Fibroblast of the aortic adventitia (primary cell): ENCODE measurements around the gene RPS6KC1. TPM values are rescaled to one million over a fixed set of nuclear protein-coding genes. Genes with fewer than 3 reads are reported as not detected.
"Not testable (repeated sequence)": the region's sequence is repeated elsewhere in the genome, so short reads cannot be mapped to it uniquely, and the experiment has no call there.

Source experiments
- DNase-seq: peaks from one replicate; pipeline ENCODE4 v3.0.0-alpha.2; 2010; ENCODE audit warnings: low read depth
- H3K4me3 ChIP-seq: 2 replicates; pipeline ENCODE4 v1.5.1; 2011; ENCODE audit warnings: low read depth, mild to moderate bottlenecking, control low read depth, low read length, moderate library complexity
- CTCF ChIP-seq: IDR thresholded peaks from 2 replicates; pipeline ENCODE4 v1.5.1; 2011; ENCODE audit warnings: mild to moderate bottlenecking, low read length, control low read depth, inconsistent platforms; ENCODE audit not compliant: insufficient read depth
- total RNA-seq: library from RNA; depleted of rRNA; stranded (reverse); fragments of >200 nt; gene quantifications from 2 replicates; pipeline ENCODE4 v1.2.3, GENCODE V29; 2012; ENCODE audit warnings: low replicate concordance

Gene RPS6KC1
- total RNA-seq, 1 donor = 29.7 TPM

GRCh38 chr1:213131851-213132655, 81.0 kb downstream of the RPS6KC1 start:
- no peak for DNase-seq
- H3K4me3 ChIP-seq = no peak overlapping the region
- TF ChIP-seq CTCF = no peak

GRCh38 chr1:213135572-213135971, 84.5 kb downstream of the RPS6KC1 start:
- peak; percentile 37 for DNase-seq
- H3K4me3 ChIP-seq = no peak overlapping the region

DNA sequence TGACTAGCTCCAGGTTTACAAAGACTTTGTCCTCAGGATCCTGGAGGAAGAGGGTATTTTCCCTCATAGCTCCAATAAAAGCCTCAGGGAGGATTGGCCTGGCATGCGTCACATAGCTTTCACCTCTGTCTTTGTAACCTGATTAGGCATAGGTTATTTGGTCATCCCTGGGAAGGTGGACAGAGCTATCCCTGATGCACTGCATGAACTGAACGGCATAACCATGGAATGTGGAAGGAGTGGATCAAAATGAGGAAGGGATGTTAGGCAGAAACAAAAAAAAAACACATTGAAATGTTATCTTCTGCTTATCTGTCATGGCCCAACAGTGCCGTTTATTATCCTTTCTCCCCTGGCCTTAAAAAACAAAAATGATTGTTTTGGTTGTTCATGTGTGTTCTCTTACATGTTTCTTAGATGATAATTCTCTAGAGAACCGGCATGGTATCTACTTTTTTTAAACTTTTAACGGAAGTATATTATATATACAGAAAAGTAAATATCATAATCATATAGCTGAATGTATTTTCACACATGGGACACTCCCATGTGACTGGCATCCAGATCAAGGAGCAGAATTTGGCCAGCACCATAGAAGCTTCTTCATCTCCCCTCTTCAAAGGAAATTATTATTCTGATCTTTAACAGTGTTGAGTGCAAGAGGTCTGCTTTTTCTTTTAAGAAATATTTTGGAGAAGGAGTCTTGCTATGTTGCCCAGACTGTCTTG, 85.3 kb downstream of the RPS6KC1 start:
- no peak overlapping the region for H3K4me3 ChIP-seq
- TF ChIP-seq CTCF = no peak
- DNase-seq = no peak

More at GRCh38 chr1:213135572-213135971, 84.5 kb downstream of the RPS6KC1 start:
- TF ChIP-seq CTCF = no peak

DNA sequence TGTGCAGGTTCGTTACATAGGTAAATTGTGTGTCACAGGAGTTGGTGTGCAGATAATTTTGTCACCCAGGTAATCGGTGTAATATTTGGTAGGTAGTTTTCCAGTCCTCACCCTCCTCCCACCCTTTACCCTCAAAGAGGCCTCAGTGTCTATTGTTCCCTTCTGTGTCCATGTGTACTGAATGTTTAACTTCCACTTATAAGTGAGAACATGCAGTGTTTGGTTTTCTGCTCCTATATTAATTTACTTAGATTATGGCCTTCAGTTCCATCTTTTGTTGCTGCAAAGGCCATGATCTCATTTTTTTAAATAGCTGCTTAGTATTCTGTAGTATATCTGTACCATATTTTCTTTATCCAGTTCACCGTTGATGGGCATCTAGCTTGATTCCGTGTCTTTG, 87.3 kb downstream of the RPS6KC1 start:
- no peak overlapping the region for H3K4me3 ChIP-seq
- DNase-seq = no peak
- TF ChIP-seq CTCF = no peak

- DNase-seq = no peak
- TF ChIP-seq CTCF = no peak
- no peak overlapping the region for H3K4me3 ChIP-seq
Observed at GRCh38 chr1:213138892-213139291, 87.9 kb downstream of the RPS6KC1 start.

DNA sequence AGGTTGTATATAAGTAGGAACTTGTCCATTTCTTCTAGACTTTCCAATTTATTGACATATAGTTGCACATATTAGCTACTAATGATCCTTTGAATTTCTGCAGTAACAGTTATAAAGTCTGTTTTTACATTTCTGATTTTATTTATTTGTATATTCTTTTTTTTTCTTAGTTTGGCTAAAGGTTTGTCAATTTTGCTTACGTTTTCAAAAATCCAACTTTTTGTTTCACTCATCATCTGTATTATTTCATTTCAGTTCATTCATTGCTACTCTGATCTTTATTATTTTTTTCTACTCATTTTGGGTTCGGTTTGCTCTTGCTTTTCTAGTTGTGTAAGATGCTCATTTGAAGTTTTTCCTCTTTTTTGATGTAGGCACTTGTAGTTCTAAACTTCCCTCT, 97.9 kb downstream of the RPS6KC1 start:
- no peak for TF ChIP-seq CTCF
- H3K4me3 ChIP-seq = no peak overlapping the region
- no peak for DNase-seq

GRCh38 chr1:213150090-213150489, 99.0 kb downstream of the RPS6KC1 start:
- not testable (repeated sequence) for DNase-seq, H3K4me3 ChIP-seq
